D721Med (cell line): ENCODE results near the gene KRT16.
"Not testable (repeated sequence)": the region's sequence is repeated elsewhere in the genome, so short reads cannot be mapped to it uniquely, and the experiment has no call there.

Experiments used
- DNase-seq: peaks from one replicate; pipeline ENCODE4 v3.0.0; 2011; ENCODE audit warnings: low spot score; ENCODE audit not compliant: insufficient read length
- FAIRE-seq: peaks from 2 replicates; lab custom pipeline; 2011; peaks lifted over from hg19 to GRCh38; lab: Jason Lieb, UNC
- TF ChIP-seq, protein P1 (sequence below): IDR thresholded peaks from 2 replicates; pipeline ENCODE4 v1.5.1; 2012; ENCODE audit warnings: mild to moderate bottlenecking, control low read depth; ENCODE audit not compliant: insufficient read depth; ENCODE audit errors: missing control alignments

Gene KRT16

GRCh38 chr17:41624208-41625101 lies 11.9 kb upstream of the KRT16 start, which contains the start of gene KRT17:
TSS of gene KRT17 (minus strand) at chr17:41624575. CDS start at chr17:41624509, 66 bp downstream.
- DNase-seq (no peak), FAIRE-seq (no peak)
- TF ChIP-seq, protein P1, sequence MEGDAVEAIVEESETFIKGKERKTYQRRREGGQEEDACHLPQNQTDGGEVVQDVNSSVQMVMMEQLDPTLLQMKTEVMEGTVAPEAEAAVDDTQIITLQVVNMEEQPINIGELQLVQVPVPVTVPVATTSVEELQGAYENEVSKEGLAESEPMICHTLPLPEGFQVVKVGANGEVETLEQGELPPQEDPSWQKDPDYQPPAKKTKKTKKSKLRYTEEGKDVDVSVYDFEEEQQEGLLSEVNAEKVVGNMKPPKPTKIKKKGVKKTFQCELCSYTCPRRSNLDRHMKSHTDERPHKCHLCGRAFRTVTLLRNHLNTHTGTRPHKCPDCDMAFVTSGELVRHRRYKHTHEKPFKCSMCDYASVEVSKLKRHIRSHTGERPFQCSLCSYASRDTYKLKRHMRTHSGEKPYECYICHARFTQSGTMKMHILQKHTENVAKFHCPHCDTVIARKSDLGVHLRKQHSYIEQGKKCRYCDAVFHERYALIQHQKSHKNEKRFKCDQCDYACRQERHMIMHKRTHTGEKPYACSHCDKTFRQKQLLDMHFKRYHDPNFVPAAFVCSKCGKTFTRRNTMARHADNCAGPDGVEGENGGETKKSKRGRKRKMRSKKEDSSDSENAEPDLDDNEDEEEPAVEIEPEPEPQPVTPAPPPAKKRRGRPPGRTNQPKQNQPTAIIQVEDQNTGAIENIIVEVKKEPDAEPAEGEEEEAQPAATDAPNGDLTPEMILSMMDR = no peak

DNA sequence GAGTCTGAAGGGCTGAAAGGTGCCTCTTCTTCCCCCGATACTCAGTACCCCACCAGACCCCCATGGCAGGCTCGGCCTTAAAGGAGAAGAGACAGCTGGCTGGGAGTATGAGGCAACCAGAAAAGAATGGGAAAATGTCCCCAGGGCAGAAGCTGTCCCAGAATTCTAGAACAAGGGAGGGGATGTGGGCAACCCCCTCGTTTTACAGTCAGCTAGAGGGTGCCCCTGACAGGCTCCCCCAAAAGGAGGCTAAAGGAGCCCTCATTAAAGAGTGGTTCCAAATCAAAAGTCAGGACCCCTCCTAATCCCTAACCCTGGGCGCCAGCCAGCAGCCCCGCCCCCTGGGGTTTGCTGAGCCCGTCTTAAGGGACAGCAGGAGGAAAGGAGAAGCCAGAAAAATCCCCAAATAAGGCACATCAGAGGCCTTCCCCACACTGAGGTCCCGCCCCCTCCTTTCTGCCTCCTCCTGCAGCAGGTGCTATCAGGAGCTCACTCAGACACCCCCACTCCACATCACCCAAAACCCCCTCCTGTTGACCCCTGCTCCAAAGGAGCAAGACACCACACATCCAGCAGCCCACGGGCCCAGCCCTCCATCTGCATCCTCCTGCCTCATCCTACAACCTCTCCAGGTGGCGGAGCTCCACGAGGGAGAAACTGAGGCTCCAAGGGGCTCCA lies 10.8 kb upstream of the KRT16 start:
- not testable (repeated sequence) for DNase-seq, FAIRE-seq

DNA sequence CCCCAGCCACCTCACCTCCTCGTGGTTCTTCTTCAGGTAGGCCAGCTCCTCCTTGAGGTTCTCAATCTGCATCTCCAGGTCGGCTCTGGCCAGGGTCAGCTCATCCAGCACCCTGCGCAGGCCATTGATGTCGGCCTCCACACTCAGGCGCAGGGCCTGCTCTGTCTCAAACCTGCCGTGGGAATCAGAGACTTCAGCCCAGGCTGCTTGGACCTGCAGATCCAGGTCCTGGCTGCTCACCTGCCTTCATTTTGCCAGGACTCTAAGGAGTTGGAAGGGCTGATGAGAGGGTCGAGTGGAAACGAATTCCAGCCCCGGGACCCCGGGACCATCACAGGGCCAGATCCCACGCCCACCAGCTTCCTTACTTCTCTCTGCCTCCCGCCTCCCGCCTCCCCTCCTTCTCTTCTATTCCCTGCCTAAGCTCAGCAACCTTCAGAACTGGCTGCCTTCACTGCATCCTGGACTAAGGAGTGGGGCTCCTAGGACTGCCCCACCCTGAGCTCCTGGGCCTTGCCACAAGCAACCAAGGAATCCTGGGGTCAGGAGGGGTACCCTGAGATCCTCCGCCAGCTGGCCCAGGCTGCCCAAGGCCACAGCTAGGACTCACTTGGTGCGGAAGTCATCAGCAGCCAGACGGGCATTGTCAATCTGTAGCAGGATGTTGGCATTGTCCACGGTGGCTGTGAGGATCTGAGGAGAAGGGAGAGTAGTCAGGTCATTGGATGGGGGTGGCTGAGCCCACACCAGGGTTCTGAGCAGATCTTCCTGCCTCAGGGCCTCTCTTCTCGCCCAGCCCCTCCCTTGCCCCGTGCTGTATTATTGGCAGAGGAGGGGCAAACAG lies 10.0 kb upstream of the KRT16 start:
- not testable (repeated sequence) for DNase-seq, FAIRE-seq

- FAIRE-seq = no peak
- TF ChIP-seq, protein P1 = no peak
- DNase-seq = no peak
Measured at GRCh38 chr17:41621916-41622315, 9.3 kb upstream of the KRT16 start.

DNA sequence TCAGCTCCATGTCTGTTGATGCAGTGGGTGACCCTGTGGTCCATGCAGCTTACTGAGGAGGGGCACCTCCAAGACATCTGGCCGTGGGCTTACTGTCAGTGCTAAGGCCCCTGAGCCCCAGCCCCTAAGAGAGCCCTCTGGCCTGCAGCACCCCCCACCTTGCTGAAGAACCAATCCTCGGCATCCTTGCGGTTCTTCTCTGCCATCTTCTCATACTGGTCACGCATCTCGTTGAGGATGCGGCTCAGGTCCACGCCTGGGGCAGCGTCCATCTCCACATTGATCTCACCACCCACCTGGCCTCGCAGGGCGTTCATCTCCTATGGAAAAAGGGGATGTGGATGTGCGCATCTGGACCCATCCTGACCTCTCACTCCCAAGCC lies 8.9 kb upstream of the KRT16 start:
- FAIRE-seq, DNase-seq: not testable (repeated sequence)

DNA sequence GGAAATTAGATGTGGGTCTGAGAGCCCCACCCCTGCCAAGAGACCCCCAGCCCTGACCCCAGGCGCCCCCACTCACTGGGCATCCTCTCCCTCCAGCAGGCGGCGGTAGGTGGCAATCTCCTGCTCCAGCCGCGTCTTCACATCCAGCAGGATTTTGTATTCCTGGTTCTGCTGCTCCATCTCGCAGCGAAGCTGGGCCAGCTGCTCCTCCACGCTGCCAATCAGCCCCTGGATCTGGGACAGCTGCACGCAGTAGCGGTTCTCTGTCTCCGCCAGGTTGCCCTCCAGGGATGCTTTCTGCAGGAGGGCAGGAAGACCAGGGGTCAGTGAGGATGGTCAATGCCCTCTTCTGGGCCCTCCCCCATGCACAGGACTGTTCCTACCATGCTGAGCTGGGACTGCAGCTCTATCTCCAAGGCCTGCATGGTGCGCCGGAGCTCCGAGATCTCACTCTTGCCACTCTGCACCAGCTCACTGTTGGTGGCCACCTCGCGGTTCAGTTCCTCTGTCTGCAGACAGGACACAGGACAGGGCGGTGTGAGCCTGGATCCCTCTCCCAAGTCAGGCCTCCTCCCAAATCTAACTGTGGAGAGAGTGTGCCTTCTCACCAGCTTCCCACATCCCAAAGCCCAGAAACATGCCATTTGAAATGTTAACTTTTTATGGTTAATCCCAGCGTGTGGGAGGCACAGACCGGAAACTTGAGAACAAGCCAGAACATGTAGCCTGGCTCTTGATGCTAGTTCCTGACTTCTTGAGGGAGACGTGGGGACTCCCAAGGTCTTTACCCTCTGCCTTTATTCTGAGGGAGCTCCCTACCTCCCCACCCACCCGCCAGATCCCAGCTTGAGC lies 8.2 kb upstream of the KRT16 start:
- no peak for FAIRE-seq
- TF ChIP-seq, protein P1 = no peak
- DNase-seq = no peak

DNA sequence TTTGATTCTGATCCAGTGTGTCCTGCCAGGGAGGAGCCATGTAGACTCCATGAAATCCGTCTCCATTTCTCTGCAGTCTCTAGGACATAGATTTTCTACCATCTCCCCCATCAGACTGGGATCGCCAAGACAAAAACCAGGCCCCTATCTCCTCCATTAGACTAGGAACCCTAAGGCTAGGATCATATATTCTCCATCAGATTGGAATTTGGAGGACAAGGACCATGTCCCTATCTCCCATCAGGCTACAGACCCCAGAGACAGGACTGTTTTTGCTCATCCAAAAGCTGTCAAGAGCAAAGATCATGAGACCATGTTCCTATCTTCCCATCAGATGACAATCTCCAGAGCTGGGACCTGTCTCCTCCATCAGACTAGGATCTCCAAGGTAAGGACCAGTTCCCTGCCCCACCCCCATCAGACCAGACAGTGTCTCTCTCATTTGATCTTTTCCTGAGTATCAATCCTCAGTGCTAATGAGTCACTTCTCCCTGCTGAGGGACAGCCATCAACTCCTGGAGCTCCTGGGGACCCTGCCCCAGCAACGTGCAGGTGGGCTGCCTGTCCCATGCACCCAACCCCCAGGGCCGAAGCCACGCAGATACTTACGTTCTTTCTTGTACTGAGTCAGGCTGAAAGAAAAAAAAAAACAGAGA lies 7.5 kb upstream of the KRT16 start:
- DNase-seq, FAIRE-seq: not testable (repeated sequence)

DNA sequence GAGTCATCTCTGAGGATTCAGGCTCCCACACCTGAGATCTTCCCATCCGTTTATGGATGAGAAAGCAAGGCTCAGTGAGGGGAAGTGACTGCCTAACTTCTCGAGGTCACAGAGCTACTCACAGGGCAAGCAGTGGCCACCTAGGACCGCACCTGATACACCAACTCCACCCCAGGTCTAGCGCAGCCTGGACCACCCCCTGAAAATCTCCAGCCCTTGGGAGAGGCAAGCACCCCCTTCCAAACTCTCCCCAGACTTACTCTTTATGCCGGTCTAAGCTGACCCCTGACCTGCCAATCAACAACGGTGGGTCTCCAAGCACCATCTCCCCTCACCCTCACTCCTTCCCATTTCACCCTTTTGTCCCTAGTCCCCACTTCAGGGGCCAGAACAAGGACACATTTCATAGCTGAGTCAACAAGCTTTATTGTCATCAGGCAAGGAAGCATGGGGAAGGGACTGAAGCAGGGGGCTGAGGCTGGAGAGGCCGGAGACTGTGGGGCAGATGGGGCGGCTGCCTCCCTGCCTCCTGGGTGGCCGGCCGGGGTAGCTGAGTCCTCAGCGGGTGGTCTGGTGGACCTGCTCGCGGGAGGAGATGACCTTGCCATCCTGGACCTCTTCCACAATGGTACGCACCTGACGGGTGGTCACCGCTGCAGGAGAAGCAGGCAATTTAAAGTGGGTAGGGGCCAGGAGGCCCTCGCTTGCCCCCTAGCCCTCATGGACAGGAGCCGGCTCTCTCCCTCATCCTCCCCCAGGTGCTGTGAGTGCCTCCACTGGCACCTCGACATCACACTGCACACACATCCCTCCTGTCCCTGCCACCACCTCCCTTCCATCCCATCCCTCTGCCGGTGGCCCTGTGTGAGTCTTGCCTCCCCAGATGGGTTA lies 6.7 kb upstream of the KRT16 start:
- FAIRE-seq = no peak
- TF ChIP-seq, protein P1 = no peak
- no peak for DNase-seq
